IPS-18a (cell line): ENCODE measurements around the gene SPIRE1.

ENCODE experiments used
- H3K27ac ChIP-seq: one replicate; pipeline ENCODE4 v1.5.1; 2013; ENCODE audit warnings: low read length
- H3K27me3 ChIP-seq: one replicate; pipeline ENCODE4 v1.6.1; 2013; ENCODE audit warnings: mild to moderate bottlenecking, low read length; ENCODE audit not compliant: control insufficient read depth, insufficient read depth
- H3K36me3 ChIP-seq: one replicate; pipeline ENCODE4 v1.6.1; 2013; ENCODE audit warnings: low read depth, low read length; ENCODE audit not compliant: control insufficient read depth
- H3K4me1 ChIP-seq: one replicate; pipeline ENCODE4 v1.6.1; 2013; ENCODE audit warnings: low read depth, low read length; ENCODE audit not compliant: control insufficient read depth
- H3K4me3 ChIP-seq: one replicate; pipeline ENCODE4 v1.5.1; 2013; ENCODE audit warnings: low read length
- H3K9ac ChIP-seq: one replicate; pipeline ENCODE4 v1.6.1; 2013; ENCODE audit warnings: mild to moderate bottlenecking, low read length, moderate library complexity
- H3K9me3 ChIP-seq: one replicate; pipeline ENCODE4 v1.6.1; 2013; ENCODE audit warnings: low read depth, low read length; ENCODE audit not compliant: control insufficient read depth

SPIRE1 gene

DNA sequence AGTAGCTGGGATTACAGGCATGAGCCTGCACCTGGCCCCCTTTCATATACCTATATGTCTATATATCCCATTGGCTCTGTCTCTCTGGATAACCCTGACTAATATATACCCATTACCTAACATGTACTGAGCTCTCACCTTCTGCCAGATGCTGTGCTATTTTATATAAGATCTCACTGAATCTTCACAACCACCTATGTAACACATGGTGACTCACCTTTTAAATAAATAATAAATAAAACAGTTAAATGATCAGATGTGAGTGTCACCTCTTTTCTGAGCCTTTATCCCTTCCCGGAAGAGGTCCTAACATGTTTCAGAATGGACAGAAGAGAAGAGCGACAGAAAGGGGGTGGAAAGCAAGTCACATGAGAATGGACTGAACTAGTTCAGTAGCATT lies 123.1 kb downstream of the SPIRE1 start:
- Histone ChIP-seq H3K4me1 (no peaks in the 10 kb centered on the region), H3K9ac (no peak overlapping the region), H3K9me3 (no peaks in the 10 kb centered on the region), H3K36me3 (no peaks in the 10 kb centered on the region), H3K4me3 (no peak overlapping the region), H3K27me3 (no peaks in the 10 kb centered on the region), H3K27ac (no peak overlapping the region)

- H3K4me3 ChIP-seq = no peak overlapping the region
- no peaks in the 10 kb centered on the region for H3K4me1 ChIP-seq
- no peaks in the 10 kb centered on the region for H3K36me3 ChIP-seq
- H3K27me3 ChIP-seq = no peaks in the 10 kb centered on the region
- H3K27ac ChIP-seq = no peak overlapping the region
- no peak overlapping the region for H3K9ac ChIP-seq
- no peaks in the 10 kb centered on the region for H3K9me3 ChIP-seq
These were observed 125.2 kb downstream of the SPIRE1 start for GRCh38 chr18:12532661-12533060.

GRCh38 chr18:12531749-12532148 lies 126.2 kb downstream of the SPIRE1 start:
- H3K9me3 ChIP-seq = no peaks in the 10 kb centered on the region
- no peak overlapping the region for H3K27ac ChIP-seq
- no peak overlapping the region for H3K9ac ChIP-seq
- no peaks in the 10 kb centered on the region for H3K4me1 ChIP-seq
- no peaks in the 10 kb centered on the region for H3K36me3 ChIP-seq
- H3K27me3 ChIP-seq = no peaks in the 10 kb centered on the region
- no peak overlapping the region for H3K4me3 ChIP-seq

- Histone ChIP-seq H3K27ac (no peak overlapping the region), H3K36me3 (no peaks in the 10 kb centered on the region), H3K9me3 (no peaks in the 10 kb centered on the region), H3K9ac (no peak overlapping the region), H3K4me1 (no peaks in the 10 kb centered on the region), H3K27me3 (no peaks in the 10 kb centered on the region), H3K4me3 (no peak overlapping the region)
These were observed 137.4 kb downstream of the SPIRE1 start for GRCh38 chr18:12520442-12520992.

GRCh38 chr18:12518832-12519531 lies 138.9 kb downstream of the SPIRE1 start:
- Histone ChIP-seq H3K36me3 (no peaks in the 10 kb centered on the region), H3K9me3 (no peaks in the 10 kb centered on the region), H3K4me1 (no peaks in the 10 kb centered on the region), H3K27ac (no peak overlapping the region), H3K27me3 (no peaks in the 10 kb centered on the region), H3K4me3 (no peak overlapping the region), H3K9ac (no peak overlapping the region)

DNA sequence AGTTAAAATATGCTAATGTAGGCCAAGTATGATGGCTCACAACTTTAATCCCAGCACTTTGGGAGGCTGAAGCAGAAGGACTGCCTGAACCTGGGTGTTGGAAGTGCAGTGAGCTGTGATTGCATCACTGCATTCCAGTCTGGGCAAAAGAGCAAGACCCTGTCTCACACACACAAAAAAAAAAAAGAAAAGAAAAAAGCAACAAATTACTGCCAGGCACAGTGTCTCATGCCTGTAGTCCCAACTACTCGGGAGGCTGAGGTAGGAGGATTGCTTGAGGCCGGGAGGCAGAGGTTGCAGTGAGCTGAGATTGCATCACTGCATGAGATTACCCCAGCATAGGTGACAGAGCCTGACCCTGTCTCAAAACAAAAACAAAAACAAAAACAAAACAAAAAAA lies 139.6 kb downstream of the SPIRE1 start:
- no peaks in the 10 kb centered on the region for H3K9me3 ChIP-seq
- no peak overlapping the region for H3K9ac ChIP-seq
- H3K4me3 ChIP-seq = no peak overlapping the region
- no peak overlapping the region for H3K27ac ChIP-seq
- H3K36me3 ChIP-seq = no peaks in the 10 kb centered on the region
- H3K27me3 ChIP-seq = no peaks in the 10 kb centered on the region
- no peaks in the 10 kb centered on the region for H3K4me1 ChIP-seq

DNA sequence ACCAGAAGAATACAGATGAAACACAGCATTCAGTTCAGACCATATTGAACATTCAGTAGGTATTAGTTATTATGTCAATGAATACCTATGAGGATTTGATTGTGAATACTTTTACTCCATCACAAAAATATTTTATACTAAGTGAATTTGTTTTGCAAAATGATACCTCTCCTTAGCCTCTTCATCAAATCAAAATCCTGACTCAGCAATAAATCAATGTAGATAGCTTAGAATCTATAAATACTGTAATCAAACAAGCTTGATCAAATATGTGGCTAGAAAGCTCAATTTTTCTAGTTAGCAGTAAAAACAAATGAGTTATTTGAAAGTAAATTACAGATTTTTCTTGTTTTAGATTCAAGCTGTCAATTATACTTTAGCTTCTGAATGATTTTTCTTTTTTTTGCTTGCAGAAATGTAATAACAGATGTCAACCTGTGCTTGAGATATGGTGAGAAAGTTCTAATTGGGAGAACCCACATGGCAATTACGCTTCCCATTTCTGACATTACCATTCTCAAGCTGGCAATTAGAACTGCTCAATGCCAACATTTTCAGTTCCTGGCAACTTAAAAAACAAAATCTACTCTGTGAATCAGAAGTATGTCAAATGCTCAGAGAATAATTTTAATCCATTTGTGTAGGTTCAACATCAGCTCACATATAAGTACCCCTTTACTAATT lies 140.6 kb downstream of the SPIRE1 start:
- no peaks in the 10 kb centered on the region for H3K27me3 ChIP-seq
- no peak overlapping the region for H3K4me3 ChIP-seq
- no peaks in the 10 kb centered on the region for H3K4me1 ChIP-seq
- H3K27ac ChIP-seq = no peak overlapping the region
- no peak overlapping the region for H3K9ac ChIP-seq
- H3K9me3 ChIP-seq = no peaks in the 10 kb centered on the region
- no peaks in the 10 kb centered on the region for H3K36me3 ChIP-seq

- no peaks in the 10 kb centered on the region for H3K4me1 ChIP-seq
- H3K36me3 ChIP-seq = no peaks in the 10 kb centered on the region
- no peak overlapping the region for H3K9ac ChIP-seq
- no peak overlapping the region for H3K27ac ChIP-seq
- H3K4me3 ChIP-seq = no peak overlapping the region
- H3K9me3 ChIP-seq = peaks cover under 1% of the 10 kb centered on the region
- no peaks in the 10 kb centered on the region for H3K27me3 ChIP-seq
These were observed 141.8 kb downstream of the SPIRE1 start for GRCh38 chr18:12516049-12516630.

- Histone ChIP-seq H3K4me3 (no peak overlapping the region), H3K9ac (no peak overlapping the region)
These were observed 142.4 kb downstream of the SPIRE1 start for GRCh38 chr18:12515550-12515949.

DNA sequence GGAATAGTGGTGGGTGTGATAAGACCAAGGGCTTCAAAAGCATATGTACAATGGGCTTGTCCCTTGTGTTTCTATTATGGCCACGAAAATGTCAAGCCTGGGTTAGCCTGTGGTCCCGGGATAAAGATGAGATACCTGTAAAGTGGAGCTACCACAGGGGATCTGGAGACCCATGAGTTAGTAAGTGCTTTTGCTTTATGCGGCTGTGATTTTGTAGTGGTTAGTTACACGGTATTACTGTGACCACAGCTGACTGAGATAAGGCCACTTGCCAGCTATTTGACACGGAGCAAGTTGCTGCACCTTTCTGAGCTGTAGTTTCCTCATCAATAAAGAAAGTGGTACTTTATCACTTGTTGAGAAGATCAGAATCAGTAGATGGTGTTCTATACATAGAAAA lies 150.9 kb downstream of the SPIRE1 start:
- Histone ChIP-seq H3K4me3 (no peak overlapping the region), H3K9me3 (peaks cover 6% of the 10 kb centered on the region), H3K4me1 (no peaks in the 10 kb centered on the region), H3K27me3 (no peaks in the 10 kb centered on the region), H3K36me3 (no peaks in the 10 kb centered on the region), H3K9ac (no peak overlapping the region), H3K27ac (no peak overlapping the region)

More at GRCh38 chr18:12515550-12515949, 142.4 kb downstream of the SPIRE1 start:
- Histone ChIP-seq H3K9me3 (peaks cover 6% of the 10 kb centered on the region), H3K27ac (no peak overlapping the region), H3K4me1 (no peaks in the 10 kb centered on the region), H3K27me3 (no peaks in the 10 kb centered on the region), H3K36me3 (no peaks in the 10 kb centered on the region)

- H3K27ac ChIP-seq = no peak overlapping the region
- H3K27me3 ChIP-seq = no peaks in the 10 kb centered on the region
- H3K36me3 ChIP-seq = no peaks in the 10 kb centered on the region
- no peaks in the 10 kb centered on the region for H3K4me1 ChIP-seq
- no peak overlapping the region for H3K4me3 ChIP-seq
- no peak overlapping the region for H3K9ac ChIP-seq
- H3K9me3 ChIP-seq = no peaks in the 10 kb centered on the region
These were observed 156.9 kb downstream of the SPIRE1 start for GRCh38 chr18:12500986-12501385.
